Measurements from ENCODE around the gene LHFPL6.

The LHFPL6 gene

DNA sequence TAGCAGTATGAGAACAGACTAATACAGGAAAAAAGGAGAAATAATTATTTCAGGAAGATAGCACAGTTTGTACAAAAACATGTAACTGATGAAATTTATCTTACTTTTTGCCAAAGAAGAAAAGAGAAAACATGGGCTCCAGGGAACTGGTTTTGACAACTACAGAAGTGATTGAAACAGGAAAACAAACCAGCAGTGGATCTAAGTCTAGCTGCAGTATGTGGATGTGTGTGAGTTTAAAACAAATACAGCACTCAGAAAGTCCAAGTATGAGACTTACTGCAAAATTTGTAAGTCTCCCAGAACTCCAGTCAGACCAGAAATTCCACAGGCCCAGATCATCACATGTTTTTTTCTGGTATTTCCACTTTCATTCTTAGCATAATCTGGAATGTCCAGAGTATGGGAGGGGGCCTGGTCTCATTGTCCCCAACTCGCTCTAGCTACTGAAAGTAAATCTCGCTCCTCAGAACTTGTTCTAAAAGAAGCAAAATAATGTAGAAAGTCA lies 305.3 kb downstream of the LHFPL6 start:
- no peak overlapping the region for H3K4me3 ChIP-seq (replicated peaks in 1 of 2; ENCODE audit: low read depth in 2 of 2, low read length in 2 of 2)
- TF ChIP-seq, protein P1, sequence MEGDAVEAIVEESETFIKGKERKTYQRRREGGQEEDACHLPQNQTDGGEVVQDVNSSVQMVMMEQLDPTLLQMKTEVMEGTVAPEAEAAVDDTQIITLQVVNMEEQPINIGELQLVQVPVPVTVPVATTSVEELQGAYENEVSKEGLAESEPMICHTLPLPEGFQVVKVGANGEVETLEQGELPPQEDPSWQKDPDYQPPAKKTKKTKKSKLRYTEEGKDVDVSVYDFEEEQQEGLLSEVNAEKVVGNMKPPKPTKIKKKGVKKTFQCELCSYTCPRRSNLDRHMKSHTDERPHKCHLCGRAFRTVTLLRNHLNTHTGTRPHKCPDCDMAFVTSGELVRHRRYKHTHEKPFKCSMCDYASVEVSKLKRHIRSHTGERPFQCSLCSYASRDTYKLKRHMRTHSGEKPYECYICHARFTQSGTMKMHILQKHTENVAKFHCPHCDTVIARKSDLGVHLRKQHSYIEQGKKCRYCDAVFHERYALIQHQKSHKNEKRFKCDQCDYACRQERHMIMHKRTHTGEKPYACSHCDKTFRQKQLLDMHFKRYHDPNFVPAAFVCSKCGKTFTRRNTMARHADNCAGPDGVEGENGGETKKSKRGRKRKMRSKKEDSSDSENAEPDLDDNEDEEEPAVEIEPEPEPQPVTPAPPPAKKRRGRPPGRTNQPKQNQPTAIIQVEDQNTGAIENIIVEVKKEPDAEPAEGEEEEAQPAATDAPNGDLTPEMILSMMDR (IDR thresholded peaks at IDR 0.05; ENCODE audit: low read depth, low read length): no peak
- DNase-seq (ENCODE audit: low read depth in 2 of 2): peak; percentile 19 to 30

DNA sequence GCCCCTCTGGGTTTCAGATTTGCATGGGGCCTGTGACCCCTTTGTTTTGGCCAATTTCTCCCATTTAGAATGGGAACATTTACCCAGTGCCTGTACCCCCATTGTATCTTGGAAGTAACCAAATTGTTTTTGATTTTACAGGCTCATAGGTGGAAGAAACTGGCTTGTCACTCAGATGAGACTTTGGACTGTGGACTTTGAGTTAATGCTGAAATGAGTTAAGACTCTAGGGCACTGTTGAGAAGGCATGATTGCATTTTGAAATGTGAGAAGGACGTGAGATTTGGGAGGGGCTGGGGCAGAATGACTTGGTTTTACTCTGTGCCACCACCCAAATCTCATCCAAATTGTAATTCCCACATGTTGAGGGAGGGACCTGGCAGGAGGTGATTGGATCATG lies 306.0 kb downstream of the LHFPL6 start:
- TF ChIP-seq, protein P1 (IDR thresholded peaks at IDR 0.05; ENCODE audit: low read depth, low read length): no peak
- no peak overlapping the region for H3K4me3 ChIP-seq (replicated peaks in 1 of 2; ENCODE audit: low read depth in 2 of 2, low read length in 2 of 2)
- DNase-seq (ENCODE audit: low read depth in 2 of 2): no peak

DNA sequence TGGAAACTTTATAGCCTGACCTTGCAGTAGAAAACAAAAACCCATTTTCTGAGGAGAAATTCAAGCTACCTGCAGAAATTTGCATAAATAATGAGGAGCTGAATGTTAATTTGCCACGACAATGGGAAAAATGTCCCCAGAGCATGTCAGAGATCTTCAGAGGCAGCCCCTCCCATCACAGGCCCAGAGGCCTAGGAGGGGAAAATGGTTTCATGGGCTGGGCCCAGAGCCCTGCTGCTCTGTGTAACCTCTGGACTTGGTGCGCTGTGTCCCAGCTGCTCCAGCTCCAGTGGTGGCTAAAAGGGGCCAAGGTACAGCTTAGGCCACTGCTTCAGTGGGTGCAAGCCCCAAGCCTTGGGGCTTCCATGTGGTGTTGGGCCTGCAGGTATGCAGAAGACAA lies 306.8 kb downstream of the LHFPL6 start:
- no peak for DNase-seq (ENCODE audit: low read depth in 2 of 2)
- H3K4me3 ChIP-seq (replicated peaks in 1 of 2; ENCODE audit: low read depth in 2 of 2, low read length in 2 of 2): no peak overlapping the region
- TF ChIP-seq, protein P1 (IDR thresholded peaks at IDR 0.05; ENCODE audit: low read depth, low read length): no peak
